ENCODE data around the gene MRGPRF.

Gene MRGPRF

GRCh38 chr11:69037074-69037473 lies 24.0 kb upstream of the MRGPRF start:
- H3K27ac ChIP-seq (ENCODE audit: insufficient read depth, low read length, poor library complexity, severe bottlenecking): no peak overlapping the region
- no peaks in the 10 kb centered on the region for H3K27me3 ChIP-seq (replicated peaks; ENCODE audit: control insufficient read depth, insufficient read depth, low read length, poor library complexity, severe bottlenecking)
- no peak for DNase-seq
- no peaks in the 10 kb centered on the region for H3K36me3 ChIP-seq (ENCODE audit: control insufficient read depth, insufficient read depth, low read length)
- no peaks in the 10 kb centered on the region for H3K9me3 ChIP-seq (ENCODE audit: control insufficient read depth, low read length)
- H3K4me1 ChIP-seq (ENCODE audit: control insufficient read depth, insufficient read depth, low read length, poor library complexity, severe bottlenecking): no peaks in the 10 kb centered on the region
- no peak overlapping the region for H3K4me3 ChIP-seq (ENCODE audit: insufficient read depth, low read depth, low read length, poor library complexity, severe bottlenecking)

- no peak overlapping the region for H3K27ac ChIP-seq (ENCODE audit: insufficient read depth, low read length, poor library complexity, severe bottlenecking)
- no peaks in the 10 kb centered on the region for H3K4me1 ChIP-seq (ENCODE audit: control insufficient read depth, insufficient read depth, low read length, poor library complexity, severe bottlenecking)
- H3K9me3 ChIP-seq (ENCODE audit: control insufficient read depth, low read length): no peaks in the 10 kb centered on the region
- H3K4me3 ChIP-seq (ENCODE audit: insufficient read depth, low read depth, low read length, poor library complexity, severe bottlenecking): no peak overlapping the region
- no peaks in the 10 kb centered on the region for H3K27me3 ChIP-seq (replicated peaks; ENCODE audit: control insufficient read depth, insufficient read depth, low read length, poor library complexity, severe bottlenecking)
- no peaks in the 10 kb centered on the region for H3K36me3 ChIP-seq (ENCODE audit: control insufficient read depth, insufficient read depth, low read length)
- DNase-seq: no peak
These were observed 22.9 kb upstream of the MRGPRF start for GRCh38 chr11:69035946-69036340.

- H3K4me3 ChIP-seq (ENCODE audit: insufficient read depth, low read depth, low read length, poor library complexity, severe bottlenecking): no peak overlapping the region
- DNase-seq: no peak
- H3K9me3 ChIP-seq (ENCODE audit: control insufficient read depth, low read length): no peaks in the 10 kb centered on the region
- no peaks in the 10 kb centered on the region for H3K27me3 ChIP-seq (replicated peaks; ENCODE audit: control insufficient read depth, insufficient read depth, low read length, poor library complexity, severe bottlenecking)
- H3K27ac ChIP-seq (ENCODE audit: insufficient read depth, low read length, poor library complexity, severe bottlenecking): no peak overlapping the region
- no peaks in the 10 kb centered on the region for H3K36me3 ChIP-seq (ENCODE audit: control insufficient read depth, insufficient read depth, low read length)
- H3K4me1 ChIP-seq (ENCODE audit: control insufficient read depth, insufficient read depth, low read length, poor library complexity, severe bottlenecking): no peaks in the 10 kb centered on the region
These were observed 22.3 kb upstream of the MRGPRF start for GRCh38 chr11:69035150-69035945.

GRCh38 chr11:69034123-69034867 lies 21.2 kb upstream of the MRGPRF start:
- Histone ChIP-seq H3K27ac (ENCODE audit: insufficient read depth, low read length, poor library complexity, severe bottlenecking) (no peak overlapping the region), H3K27me3 (replicated peaks; ENCODE audit: control insufficient read depth, insufficient read depth, low read length, poor library complexity, severe bottlenecking) (no peaks in the 10 kb centered on the region), H3K9me3 (ENCODE audit: control insufficient read depth, low read length) (no peaks in the 10 kb centered on the region), H3K4me1 (ENCODE audit: control insufficient read depth, insufficient read depth, low read length, poor library complexity, severe bottlenecking) (no peaks in the 10 kb centered on the region), H3K36me3 (ENCODE audit: control insufficient read depth, insufficient read depth, low read length) (no peaks in the 10 kb centered on the region), H3K4me3 (ENCODE audit: insufficient read depth, low read depth, low read length, poor library complexity, severe bottlenecking) (no peak overlapping the region)
- no peak for DNase-seq

- no peak overlapping the region for H3K4me3 ChIP-seq (ENCODE audit: insufficient read depth, low read depth, low read length, poor library complexity, severe bottlenecking)
- no peaks in the 10 kb centered on the region for H3K27me3 ChIP-seq (replicated peaks; ENCODE audit: control insufficient read depth, insufficient read depth, low read length, poor library complexity, severe bottlenecking)
- H3K4me1 ChIP-seq (ENCODE audit: control insufficient read depth, insufficient read depth, low read length, poor library complexity, severe bottlenecking): no peaks in the 10 kb centered on the region
- H3K27ac ChIP-seq (ENCODE audit: insufficient read depth, low read length, poor library complexity, severe bottlenecking): no peak overlapping the region
- no peaks in the 10 kb centered on the region for H3K36me3 ChIP-seq (ENCODE audit: control insufficient read depth, insufficient read depth, low read length)
- H3K9me3 ChIP-seq (ENCODE audit: control insufficient read depth, low read length): no peaks in the 10 kb centered on the region
- no peak for DNase-seq
These were observed 20.4 kb upstream of the MRGPRF start for GRCh38 chr11:69033431-69033830.

GRCh38 chr11:69032833-69033232 lies 19.8 kb upstream of the MRGPRF start:
- no peaks in the 10 kb centered on the region for H3K4me1 ChIP-seq (ENCODE audit: control insufficient read depth, insufficient read depth, low read length, poor library complexity, severe bottlenecking)
- DNase-seq: no peak
- H3K4me3 ChIP-seq (ENCODE audit: insufficient read depth, low read depth, low read length, poor library complexity, severe bottlenecking): no peak overlapping the region
- H3K36me3 ChIP-seq (ENCODE audit: control insufficient read depth, insufficient read depth, low read length): no peaks in the 10 kb centered on the region
- H3K27me3 ChIP-seq (replicated peaks; ENCODE audit: control insufficient read depth, insufficient read depth, low read length, poor library complexity, severe bottlenecking): no peaks in the 10 kb centered on the region
- H3K27ac ChIP-seq (ENCODE audit: insufficient read depth, low read length, poor library complexity, severe bottlenecking): no peak overlapping the region
- H3K9me3 ChIP-seq (ENCODE audit: control insufficient read depth, low read length): no peaks in the 10 kb centered on the region

- Histone ChIP-seq H3K36me3 (ENCODE audit: control insufficient read depth, insufficient read depth, low read length) (no peaks in the 10 kb centered on the region), H3K27me3 (replicated peaks; ENCODE audit: control insufficient read depth, insufficient read depth, low read length, poor library complexity, severe bottlenecking) (no peaks in the 10 kb centered on the region), H3K4me1 (ENCODE audit: control insufficient read depth, insufficient read depth, low read length, poor library complexity, severe bottlenecking) (no peaks in the 10 kb centered on the region), H3K4me3 (ENCODE audit: insufficient read depth, low read depth, low read length, poor library complexity, severe bottlenecking) (no peak overlapping the region), H3K9me3 (ENCODE audit: control insufficient read depth, low read length) (no peaks in the 10 kb centered on the region), H3K27ac (ENCODE audit: insufficient read depth, low read length, poor library complexity, severe bottlenecking) (no peak overlapping the region)
- no peak for DNase-seq
These were observed 17.3 kb upstream of the MRGPRF start for GRCh38 chr11:69030301-69030700.

- Histone ChIP-seq H3K27me3 (replicated peaks; ENCODE audit: control insufficient read depth, insufficient read depth, low read length, poor library complexity, severe bottlenecking) (no peaks in the 10 kb centered on the region), H3K36me3 (ENCODE audit: control insufficient read depth, insufficient read depth, low read length) (no peaks in the 10 kb centered on the region), H3K9me3 (ENCODE audit: control insufficient read depth, low read length) (no peaks in the 10 kb centered on the region), H3K4me1 (ENCODE audit: control insufficient read depth, insufficient read depth, low read length, poor library complexity, severe bottlenecking) (no peaks in the 10 kb centered on the region), H3K27ac (ENCODE audit: insufficient read depth, low read length, poor library complexity, severe bottlenecking) (no peak overlapping the region), H3K4me3 (ENCODE audit: insufficient read depth, low read depth, low read length, poor library complexity, severe bottlenecking) (no peak overlapping the region)
- no peak for DNase-seq
These were observed 14.8 kb upstream of the MRGPRF start for GRCh38 chr11:69027704-69028372.

GRCh38 chr11:69024509-69024908 lies 11.5 kb upstream of the MRGPRF start:
- Histone ChIP-seq H3K4me1 (ENCODE audit: control insufficient read depth, insufficient read depth, low read length, poor library complexity, severe bottlenecking) (no peaks in the 10 kb centered on the region), H3K9me3 (ENCODE audit: control insufficient read depth, low read length) (no peaks in the 10 kb centered on the region), H3K4me3 (ENCODE audit: insufficient read depth, low read depth, low read length, poor library complexity, severe bottlenecking) (no peak overlapping the region), H3K27me3 (replicated peaks; ENCODE audit: control insufficient read depth, insufficient read depth, low read length, poor library complexity, severe bottlenecking) (no peaks in the 10 kb centered on the region), H3K36me3 (ENCODE audit: control insufficient read depth, insufficient read depth, low read length) (no peaks in the 10 kb centered on the region), H3K27ac (ENCODE audit: insufficient read depth, low read length, poor library complexity, severe bottlenecking) (no peak overlapping the region)
- no peak for DNase-seq

- Histone ChIP-seq H3K9me3 (ENCODE audit: control insufficient read depth, low read length) (no peaks in the 10 kb centered on the region), H3K36me3 (ENCODE audit: control insufficient read depth, insufficient read depth, low read length) (no peaks in the 10 kb centered on the region), H3K27me3 (replicated peaks; ENCODE audit: control insufficient read depth, insufficient read depth, low read length, poor library complexity, severe bottlenecking) (no peaks in the 10 kb centered on the region), H3K4me3 (ENCODE audit: insufficient read depth, low read depth, low read length, poor library complexity, severe bottlenecking) (no peak overlapping the region), H3K27ac (ENCODE audit: insufficient read depth, low read length, poor library complexity, severe bottlenecking) (no peak overlapping the region), H3K4me1 (ENCODE audit: control insufficient read depth, insufficient read depth, low read length, poor library complexity, severe bottlenecking) (no peaks in the 10 kb centered on the region)
- no peak for DNase-seq
These were observed 9.2 kb upstream of the MRGPRF start for GRCh38 chr11:69022260-69022659.

Measured in effector memory CD4-positive, alpha-beta T cell (primary cell).